Left hindlimb (tissue), 1 donor: ENCODE results near the gene ST13.
"Not testable (repeated sequence)": the region's sequence is repeated elsewhere in the genome, so short reads cannot be mapped to it uniquely, and the experiment has no call there.

Experiments
- DNase-seq: peaks from one replicate; pipeline ENCODE4 v3.0.0-alpha.2; 2018

The ST13 gene

DNA sequence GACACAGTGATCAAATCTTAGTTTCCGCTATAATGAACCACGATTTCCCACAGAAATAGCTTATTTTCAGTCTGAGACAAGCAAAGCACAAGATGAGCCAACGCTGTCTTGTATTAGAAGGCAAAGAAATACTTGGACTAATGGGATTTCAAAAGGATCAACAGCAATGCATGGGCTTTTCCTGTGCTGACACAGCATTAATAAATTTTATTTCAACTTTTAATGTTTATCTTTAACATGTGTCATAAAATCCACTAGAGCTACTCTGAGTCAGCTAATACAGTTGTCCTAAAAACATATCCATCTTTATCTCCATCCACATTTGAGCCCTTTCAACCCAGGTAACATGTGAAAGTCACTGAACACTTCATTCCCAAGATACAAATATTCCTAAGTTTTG lies 21.8 kb downstream of the ST13 start:
- DNase-seq: no peak

DNA sequence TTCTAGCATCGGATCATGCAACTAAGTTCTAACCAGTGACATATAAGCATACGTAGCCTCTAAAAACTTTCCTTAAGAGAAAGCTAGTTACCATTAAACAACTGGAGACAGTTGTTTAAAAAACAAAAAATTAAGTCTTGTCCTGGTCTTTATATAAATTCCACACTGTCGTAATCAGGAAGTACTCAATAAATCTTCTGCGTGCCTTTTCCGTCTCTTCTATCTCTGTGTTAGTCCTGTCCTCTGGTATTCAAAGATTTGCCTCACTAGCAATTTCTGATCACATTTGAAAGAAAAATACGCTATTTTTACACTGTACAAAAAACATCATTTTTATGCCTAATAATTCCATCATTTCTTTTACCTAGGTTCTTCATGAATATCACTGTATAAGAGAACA lies 27.3 kb downstream of the ST13 start:
- DNase-seq: no peak

- DNase-seq: no peak
Measured at GRCh38 chr22:40826984-40827741, 29.3 kb downstream of the ST13 start.

- not testable (repeated sequence) for DNase-seq
Measured at GRCh38 chr22:40826292-40826691, 30.1 kb downstream of the ST13 start.

DNA sequence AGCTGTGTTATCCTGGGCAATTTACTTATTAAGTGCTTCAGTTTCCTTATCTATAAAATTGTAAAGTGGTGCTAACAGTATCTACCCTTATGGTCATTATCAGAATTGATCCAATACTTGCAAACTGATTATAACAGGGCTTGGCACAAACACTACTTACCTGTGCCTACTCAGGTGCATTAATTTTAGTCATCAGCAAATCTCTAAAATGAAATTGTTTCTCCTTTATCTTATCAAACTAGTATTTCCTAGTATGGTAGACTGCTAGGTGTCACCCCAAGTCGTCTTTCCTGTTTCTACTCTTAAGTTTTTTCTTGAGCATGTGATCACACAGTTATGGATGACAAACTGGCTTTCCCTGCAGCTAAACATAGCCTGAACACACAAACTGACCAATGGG lies 33.0 kb downstream of the ST13 start:
- no peak for DNase-seq

DNA sequence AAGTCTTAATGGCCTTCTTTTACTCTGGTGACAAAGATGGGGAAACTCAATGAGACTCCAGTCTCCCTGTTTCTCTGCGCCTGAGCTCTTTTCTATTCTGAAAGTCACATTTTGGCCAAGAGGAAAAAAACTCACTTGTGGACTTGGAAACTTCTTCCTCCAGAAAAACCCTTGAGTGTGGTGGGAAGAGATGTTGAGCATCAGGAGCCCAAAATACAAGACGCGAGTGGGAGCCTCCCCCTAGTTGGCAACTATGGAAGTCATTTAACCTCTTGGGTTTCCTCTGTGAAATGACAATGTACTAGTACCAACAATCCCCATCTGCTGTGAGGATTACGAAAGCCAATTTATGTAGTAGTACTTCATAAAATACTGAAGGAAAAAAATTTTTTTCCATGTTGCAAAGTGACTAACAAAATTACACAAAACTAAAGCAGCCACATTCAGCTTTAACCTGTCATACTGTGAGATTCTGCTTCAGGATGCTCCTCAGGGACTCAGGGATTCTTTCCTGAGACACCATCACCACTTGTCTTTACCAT lies 36.8 kb downstream of the ST13 start:
- DNase-seq: no peak

DNA sequence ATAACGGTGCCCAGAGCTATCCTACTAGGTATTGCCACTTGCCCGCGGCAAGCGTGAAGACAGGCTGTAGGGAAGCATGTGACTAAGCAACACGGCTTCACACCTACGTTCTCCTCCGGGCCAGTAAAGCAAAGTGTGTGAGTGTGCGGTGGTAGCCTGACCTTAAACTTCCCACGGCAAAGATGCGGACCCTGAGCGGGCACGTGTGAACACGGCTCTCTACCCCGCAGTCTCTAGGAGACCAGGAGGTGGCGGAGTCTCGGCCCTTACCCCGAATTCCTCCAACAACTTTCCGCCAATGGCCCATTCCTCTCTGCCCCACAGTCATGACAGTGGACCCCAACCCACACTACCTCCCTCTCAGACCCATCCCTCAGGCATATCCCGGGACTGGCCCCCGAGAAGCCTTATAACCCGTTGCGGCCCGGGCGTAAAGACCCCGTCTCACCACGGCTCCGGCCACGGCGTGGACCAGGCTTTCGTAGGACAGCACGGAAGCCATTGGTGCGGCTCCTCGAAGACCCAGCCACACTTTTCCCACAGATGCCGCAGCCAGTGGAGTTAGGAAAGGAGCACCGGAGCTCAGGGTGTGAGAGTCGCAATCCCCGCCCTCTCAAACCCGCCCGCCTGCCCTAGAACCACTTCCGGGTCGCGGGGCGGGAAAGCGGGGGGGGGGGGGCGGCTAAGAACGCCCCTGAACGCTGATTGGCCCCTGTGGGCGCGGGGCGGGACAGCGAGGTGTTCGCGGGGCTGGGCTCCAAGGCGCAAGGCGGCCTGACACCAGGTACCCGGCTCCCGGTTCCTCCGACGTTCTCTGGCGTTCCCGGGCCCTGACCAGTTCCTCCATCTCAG lies 37.5 kb downstream of the ST13 start, which contains the start of gene SLC25A17:
Gene SLC25A17, minus strand, starts transcription at position 600 of the 852 bp plus-strand sequence. Its CDS starts 98 bp downstream, at position 502.
- DNase-seq: peak; percentile 93

DNA sequence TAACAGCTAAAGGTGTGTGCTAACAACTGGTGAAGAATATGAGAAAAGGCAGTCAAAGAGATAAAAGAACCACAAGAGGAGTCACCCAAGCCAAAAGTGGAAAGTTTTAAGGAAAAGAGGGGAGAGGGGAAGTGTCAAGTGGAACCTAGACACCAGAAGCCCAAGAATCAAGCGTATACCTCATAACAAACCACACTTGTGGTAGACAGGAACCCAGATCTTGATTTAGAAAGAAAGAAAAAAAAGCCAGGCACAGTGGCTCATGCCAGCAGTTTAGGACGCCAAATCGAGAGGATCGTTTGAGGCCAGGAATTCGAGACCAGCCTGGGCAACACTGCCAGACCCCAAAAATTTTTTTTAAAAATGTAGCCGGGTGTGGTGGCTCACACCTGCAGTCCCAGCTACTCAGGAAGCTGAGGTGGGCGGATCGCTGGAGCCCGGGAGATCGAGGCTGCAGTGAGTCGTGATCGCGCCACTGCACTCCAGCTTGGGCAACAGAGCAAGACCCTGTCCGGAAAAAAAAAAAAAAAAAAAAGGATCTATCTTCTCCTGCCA lies 38.2 kb downstream of the ST13 start:
- peak; percentile 29 for DNase-seq

DNA sequence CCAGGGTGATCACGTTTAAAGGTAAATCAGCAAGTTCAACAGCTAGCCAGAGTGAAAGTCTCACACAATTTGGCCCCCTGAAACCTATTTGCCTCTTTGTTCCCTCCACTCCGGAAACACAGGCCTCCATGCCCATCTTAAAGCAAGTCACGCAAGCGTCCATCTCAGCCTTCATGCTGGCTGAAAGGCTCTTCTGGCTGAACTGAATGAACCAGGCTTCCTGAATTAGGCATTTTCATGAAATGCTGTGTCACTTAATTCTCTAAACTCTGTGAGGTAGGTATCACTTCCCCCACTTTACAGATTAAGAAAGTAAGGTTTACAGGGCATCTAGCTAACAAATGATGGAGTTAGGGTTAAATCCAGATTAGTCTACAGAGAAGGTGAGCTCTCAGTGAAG lies 38.7 kb downstream of the ST13 start:
- no peak for DNase-seq

GRCh38 chr22:40813912-40814315 lies 42.5 kb downstream of the ST13 start:
- no peak for DNase-seq

GRCh38 chr22:40808018-40808841 lies 48.2 kb downstream of the ST13 start:
- no peak for DNase-seq

- DNase-seq: no peak
Measured at GRCh38 chr22:40806711-40807110, 49.7 kb downstream of the ST13 start.

- DNase-seq: no peak
Measured at GRCh38 chr22:40805699-40806203, 50.7 kb downstream of the ST13 start.

- no peak for DNase-seq
Measured at GRCh38 chr22:40805239-40805638, 51.2 kb downstream of the ST13 start.

- no peak for DNase-seq
Measured at GRCh38 chr22:40803321-40803720, 53.1 kb downstream of the ST13 start.

DNA sequence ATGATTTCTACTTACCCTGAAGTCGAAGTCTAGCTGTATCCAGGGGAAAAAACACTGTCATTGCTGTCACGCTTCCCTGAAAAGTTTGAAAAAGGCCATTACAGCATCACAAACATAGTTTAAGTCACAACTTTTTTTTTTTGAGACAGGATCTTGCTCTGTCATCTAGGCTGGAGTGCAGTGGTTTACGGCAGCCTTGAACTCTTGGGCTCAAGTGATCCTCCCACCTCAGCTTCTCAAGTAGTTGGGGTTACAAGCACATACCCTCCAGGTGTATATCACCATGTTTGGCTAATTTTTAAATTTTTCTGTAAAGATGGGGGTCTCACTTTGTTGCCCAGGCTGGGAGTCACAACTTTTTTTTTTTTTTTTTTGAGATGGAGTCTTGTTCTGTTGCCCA lies 57.4 kb downstream of the ST13 start:
- DNase-seq: no peak

DNA sequence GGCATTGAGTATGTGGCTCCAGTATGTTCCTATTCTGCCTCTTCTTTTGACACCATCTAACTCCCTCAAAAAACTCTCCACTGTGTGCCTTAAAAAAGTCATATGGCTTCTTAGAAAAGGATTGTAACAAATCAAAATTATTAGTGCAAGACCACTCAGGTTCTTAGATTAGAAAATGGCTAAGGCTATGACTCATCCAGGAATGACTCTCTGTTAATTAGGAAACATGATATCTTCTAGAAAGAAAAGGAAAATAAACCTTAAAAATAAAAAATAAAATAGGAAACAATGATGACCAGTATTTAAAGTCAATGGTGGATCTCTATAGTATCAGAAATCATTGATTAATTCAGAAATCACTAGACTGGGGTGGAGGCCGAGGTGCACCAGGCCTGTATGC lies 59.0 kb downstream of the ST13 start:
- DNase-seq: no peak

- no peak for DNase-seq
Measured at GRCh38 chr22:40792451-40792850, 64.0 kb downstream of the ST13 start.

- DNase-seq: no peak
Measured at GRCh38 chr22:40791241-40791640, 65.2 kb downstream of the ST13 start.

- DNase-seq: no peak
Measured at GRCh38 chr22:40789131-40789530, 67.3 kb downstream of the ST13 start.

DNA sequence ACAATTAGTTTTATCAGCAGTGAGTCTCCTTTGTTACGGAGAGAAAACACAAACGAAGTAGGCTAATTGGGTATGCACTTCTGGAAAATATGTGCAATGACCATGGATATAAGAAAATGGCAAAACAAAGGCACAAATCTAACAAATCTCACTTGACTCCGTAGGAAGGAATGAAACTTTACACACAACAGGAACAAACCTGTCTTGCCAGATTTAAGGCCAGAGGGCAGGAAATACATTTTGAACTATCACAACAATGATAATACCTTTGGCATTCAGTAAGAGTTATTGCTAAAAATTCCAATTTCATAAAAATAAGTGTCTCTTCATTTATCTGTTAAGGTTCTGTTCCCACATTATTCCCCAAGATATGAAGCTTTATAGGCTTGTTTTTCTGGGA lies 73.9 kb downstream of the ST13 start:
- DNase-seq: no peak

DNA sequence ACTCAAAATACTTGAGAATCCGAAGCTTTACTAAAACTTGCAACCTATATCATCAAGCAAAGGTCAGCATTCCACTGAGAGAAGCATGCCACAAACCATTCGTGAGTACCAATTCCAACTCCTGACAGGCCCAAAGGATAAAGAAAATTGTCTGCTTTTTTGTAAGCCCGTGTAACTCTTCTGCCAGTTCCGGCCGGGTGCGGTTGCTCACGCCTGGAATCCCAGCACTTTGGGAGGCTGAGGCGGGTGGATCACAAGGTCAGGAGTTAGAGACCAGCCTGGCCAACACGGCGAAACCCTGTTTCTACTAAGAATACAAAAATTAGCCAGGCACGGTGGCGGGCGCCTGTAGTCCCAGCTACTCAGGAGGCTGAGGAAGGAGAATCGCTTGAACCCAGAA lies 74.7 kb downstream of the ST13 start:
- not testable (repeated sequence) for DNase-seq
